Astrocyte (in vitro differentiated cells and primary cell): ENCODE results near the gene TMEM97. TPM values are rescaled to one million over a fixed set of nuclear protein-coding genes. Genes with fewer than 3 reads are reported as not detected.
A peak's percentile ranks its signal among the peaks of the same experiment; 100 is the strongest.

Experiments used
- DNase-seq: peaks from one replicate; pipeline ENCODE4 v3.0.0-alpha.2; 2010; ENCODE audit warnings: low read depth
- FAIRE-seq: peaks from 2 replicates; lab custom pipeline; 2011; peaks lifted over from hg19 to GRCh38; lab: Jason Lieb, UNC
- H2AFZ ChIP-seq: 2 replicates; pipeline ENCODE4 v1.6.0; 2012; ENCODE audit warnings: low read depth, low read length, inconsistent platforms
- H3K27ac ChIP-seq: 2 replicates; pipeline ENCODE4 v1.5.1; 2011; ENCODE audit warnings: low read depth, low read length, inconsistent platforms
- H3K27me3 ChIP-seq: 2 replicates; pipeline ENCODE4 v1.6.0; 2011; ENCODE audit warnings: low read length, inconsistent platforms; ENCODE audit not compliant: insufficient read depth
- H3K36me3 ChIP-seq: 2 replicates; pipeline ENCODE4 v1.5.1; 2011; ENCODE audit warnings: low read length, inconsistent platforms; ENCODE audit not compliant: insufficient read depth
- H3K4me1 ChIP-seq: 2 replicates; pipeline ENCODE4 v1.5.1; 2011; ENCODE audit warnings: low read length, inconsistent platforms; ENCODE audit not compliant: insufficient read depth
- H3K4me2 ChIP-seq: 2 replicates; pipeline ENCODE4 v1.6.0; 2012; ENCODE audit warnings: low read length, inconsistent platforms
- H3K4me3 ChIP-seq: 2 replicates; pipeline ENCODE4 v1.5.1; 2011; ENCODE audit warnings: low read depth, mild to moderate bottlenecking, low read length, inconsistent platforms; ENCODE audit not compliant: insufficient read depth
- H3K79me2 ChIP-seq: 2 replicates; pipeline ENCODE4 v1.6.0; 2012; ENCODE audit warnings: mild to moderate bottlenecking, low read length, inconsistent platforms; ENCODE audit not compliant: insufficient read depth
- H3K9ac ChIP-seq: 2 replicates; pipeline ENCODE4 v1.6.0; 2012; ENCODE audit warnings: mild to moderate bottlenecking, low read length, inconsistent platforms
- H3K9me3 ChIP-seq: 2 replicates; pipeline ENCODE4 v1.5.1; 2012; ENCODE audit warnings: low read depth, mild to moderate bottlenecking, low read length, inconsistent platforms; ENCODE audit not compliant: insufficient read depth
- H4K20me1 ChIP-seq: 2 replicates; pipeline ENCODE4 v1.6.0; 2012; ENCODE audit warnings: low read length, inconsistent platforms; ENCODE audit not compliant: insufficient read depth
- H3K27ac Mint-ChIP-seq: one replicate; pipeline ENCODE4 v1.8.0; 2021; ENCODE audit warnings: mild to moderate bottlenecking, mixed read lengths; ENCODE audit not compliant: unreplicated experiment
- H3K27me3 Mint-ChIP-seq: one replicate; pipeline ENCODE4 v1.8.0; 2021; ENCODE audit warnings: low read depth, mixed read lengths; ENCODE audit not compliant: unreplicated experiment
- H3K36me3 Mint-ChIP-seq: one replicate; pipeline ENCODE4 v1.8.0; 2021; ENCODE audit warnings: low read depth, mixed read lengths; ENCODE audit not compliant: unreplicated experiment
- H3K4me1 Mint-ChIP-seq: one replicate; pipeline ENCODE4 v1.8.0; 2021; ENCODE audit warnings: low read depth, mixed read lengths; ENCODE audit not compliant: unreplicated experiment
- H3K4me3 Mint-ChIP-seq: one replicate; pipeline ENCODE4 v1.8.0; 2021; ENCODE audit warnings: mild to moderate bottlenecking, moderate library complexity, mixed read lengths; ENCODE audit not compliant: unreplicated experiment
- H3K9me3 Mint-ChIP-seq: one replicate; pipeline ENCODE4 v1.8.0; 2021; ENCODE audit warnings: mild to moderate bottlenecking, mixed read lengths; ENCODE audit not compliant: unreplicated experiment
- CTCF ChIP-seq: IDR thresholded peaks from 2 replicates; pipeline ENCODE4 v1.5.1; 2011; ENCODE audit warnings: low read depth, mild to moderate bottlenecking, inconsistent platforms, low read length, moderate library complexity; ENCODE audit not compliant: insufficient read depth
- EZH2 ChIP-seq: IDR thresholded peaks from 2 replicates; pipeline ENCODE4 v1.6.1; 2012; ENCODE audit warnings: mild to moderate bottlenecking, low read length, inconsistent platforms; ENCODE audit not compliant: insufficient read depth
- total RNA-seq: library from RNA; stranded (reverse); gene quantifications from 2 replicates; pipeline ENCODE4 v1.2.1, GENCODE V29; 2021

The TMEM97 gene
- total RNA-seq, 1 donor from 2014 or later = 20.4 TPM

GRCh38 chr17:28319598-28319935, 567 bp downstream of the TMEM97 start:
- TF ChIP-seq CTCF = no peak
- no peak for TF ChIP-seq EZH2
- Histone ChIP-seq H3K27ac (peak overlapping the region; percentile 65), H2AFZ (peak overlapping the region; percentile 89), H3K36me3 (no peaks in the 10 kb centered on the region), H3K9me3 (no peaks in the 10 kb centered on the region), H3K9ac (peak overlapping the region; percentile 81), H3K4me1 (peaks cover 17% of the 10 kb centered on the region), H3K27me3 (no peaks in the 10 kb centered on the region), H4K20me1 (no peaks in the 10 kb centered on the region), H3K4me2 (peak overlapping the region; percentile 89), H3K4me3 (peak overlapping the region; percentile 78), H3K79me2 (peaks cover 34% of the 10 kb centered on the region)
- no peaks in the 10 kb centered on the region for H3K36me3 Mint-ChIP-seq
- peak overlapping the region; percentile 9 for H3K27ac Mint-ChIP-seq
- H3K4me3 Mint-ChIP-seq = peak overlapping the region; percentile 94
- peaks cover 19% of the 10 kb centered on the region for H3K27me3 Mint-ChIP-seq
- no peak for DNase-seq
- peaks cover 6% of the 10 kb centered on the region for H3K4me1 Mint-ChIP-seq
- H3K9me3 Mint-ChIP-seq = no peaks in the 10 kb centered on the region
- FAIRE-seq = no peak

GRCh38 chr17:28320215-28321061, 1.4 kb downstream of the TMEM97 start:
- H3K27me3 ChIP-seq = no peaks in the 10 kb centered on the region
- H2AFZ ChIP-seq = no peak overlapping the region
- H3K9me3 Mint-ChIP-seq = no peaks in the 10 kb centered on the region
- TF ChIP-seq EZH2 (no peak), CTCF (no peak)
- H3K4me3 ChIP-seq = peak overlapping the region; percentile 78
- H3K9ac ChIP-seq = peak overlapping the region; percentile 81
- H3K9me3 ChIP-seq = no peaks in the 10 kb centered on the region
- no peak for DNase-seq
- H3K4me3 Mint-ChIP-seq = peak overlapping the region; percentile 94
- H4K20me1 ChIP-seq = no peaks in the 10 kb centered on the region
- peak overlapping the region; percentile 89 for H3K4me2 ChIP-seq
- H3K4me1 ChIP-seq = peaks cover 17% of the 10 kb centered on the region
- peaks cover 34% of the 10 kb centered on the region for H3K79me2 ChIP-seq
- peaks cover 19% of the 10 kb centered on the region for H3K27me3 Mint-ChIP-seq
- no peaks in the 10 kb centered on the region for H3K36me3 ChIP-seq
- H3K27ac Mint-ChIP-seq = no peak overlapping the region
- FAIRE-seq = no peak
- H3K27ac ChIP-seq = no peak overlapping the region
- peaks cover 6% of the 10 kb centered on the region for H3K4me1 Mint-ChIP-seq
- H3K36me3 Mint-ChIP-seq = peaks cover 2% of the 10 kb centered on the region

- Mint-ChIP-seq H3K27ac (no peak overlapping the region), H3K9me3 (no peaks in the 10 kb centered on the region), H3K4me1 (peaks cover 12% of the 10 kb centered on the region), H3K4me3 (no peak overlapping the region), H3K27me3 (no peaks in the 10 kb centered on the region), H3K36me3 (peaks cover 13% of the 10 kb centered on the region)
- FAIRE-seq = no peak
- no peaks in the 10 kb centered on the region for H3K27me3 ChIP-seq
- H3K9ac ChIP-seq = no peak overlapping the region
- H3K27ac ChIP-seq = no peak overlapping the region
- no peak overlapping the region for H2AFZ ChIP-seq
- H3K4me3 ChIP-seq = no peak overlapping the region
- no peak for DNase-seq
- H3K79me2 ChIP-seq = peaks cover 34% of the 10 kb centered on the region
- peaks cover 7% of the 10 kb centered on the region for H3K4me1 ChIP-seq
- no peak overlapping the region for H3K4me2 ChIP-seq
- no peak for TF ChIP-seq EZH2
- TF ChIP-seq CTCF = no peak
- H3K36me3 ChIP-seq = peaks cover 13% of the 10 kb centered on the region
- H4K20me1 ChIP-seq = peaks cover 17% of the 10 kb centered on the region
- no peaks in the 10 kb centered on the region for H3K9me3 ChIP-seq
These were observed 5.3 kb downstream of the TMEM97 start for GRCh38 chr17:28324267-28324745.
